ENCODE measurements around the gene KAT2B. TPM values are rescaled to one million over a fixed set of nuclear protein-coding genes. Genes with fewer than 3 reads are reported as not detected.

KAT2B gene
- total RNA-seq, 3 donors from 2014 or later, result 27.2 to 49.1 (median 27.5) TPM

DNA sequence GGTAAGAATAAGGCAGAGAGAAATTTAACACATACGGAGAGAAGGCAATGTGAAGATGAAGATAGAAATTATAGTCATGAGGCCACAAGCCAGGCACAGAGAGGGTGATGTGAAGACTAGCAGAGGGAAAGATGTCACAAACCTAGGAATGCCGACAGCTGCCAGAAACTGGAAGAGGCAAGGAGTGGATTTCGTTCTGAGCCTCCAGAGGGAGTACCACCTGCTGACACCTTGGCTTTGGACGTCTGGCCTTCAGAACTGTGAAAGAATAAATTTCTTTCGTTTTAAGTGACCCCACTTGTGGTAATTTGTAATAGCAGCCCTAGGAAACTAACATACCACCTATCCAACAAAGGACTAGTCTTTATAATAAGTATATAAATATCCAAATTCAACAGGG is 150.7 kb downstream of the KAT2B start:
- Histone ChIP-seq H3K4me1 (ENCODE audit: low read depth) (peaks cover 9% of the 10 kb centered on the region), H3K4me3 (no peak overlapping the region), H3K9me3 (no peaks in the 10 kb centered on the region), H3K36me3 (ENCODE audit: low read depth) (no peaks in the 10 kb centered on the region)
- intact Hi-C loops (cut with DNase I, micrococcal nuclease), result no loop called here
- ATAC-seq, result no peak
- TF ChIP-seq, protein P1, sequence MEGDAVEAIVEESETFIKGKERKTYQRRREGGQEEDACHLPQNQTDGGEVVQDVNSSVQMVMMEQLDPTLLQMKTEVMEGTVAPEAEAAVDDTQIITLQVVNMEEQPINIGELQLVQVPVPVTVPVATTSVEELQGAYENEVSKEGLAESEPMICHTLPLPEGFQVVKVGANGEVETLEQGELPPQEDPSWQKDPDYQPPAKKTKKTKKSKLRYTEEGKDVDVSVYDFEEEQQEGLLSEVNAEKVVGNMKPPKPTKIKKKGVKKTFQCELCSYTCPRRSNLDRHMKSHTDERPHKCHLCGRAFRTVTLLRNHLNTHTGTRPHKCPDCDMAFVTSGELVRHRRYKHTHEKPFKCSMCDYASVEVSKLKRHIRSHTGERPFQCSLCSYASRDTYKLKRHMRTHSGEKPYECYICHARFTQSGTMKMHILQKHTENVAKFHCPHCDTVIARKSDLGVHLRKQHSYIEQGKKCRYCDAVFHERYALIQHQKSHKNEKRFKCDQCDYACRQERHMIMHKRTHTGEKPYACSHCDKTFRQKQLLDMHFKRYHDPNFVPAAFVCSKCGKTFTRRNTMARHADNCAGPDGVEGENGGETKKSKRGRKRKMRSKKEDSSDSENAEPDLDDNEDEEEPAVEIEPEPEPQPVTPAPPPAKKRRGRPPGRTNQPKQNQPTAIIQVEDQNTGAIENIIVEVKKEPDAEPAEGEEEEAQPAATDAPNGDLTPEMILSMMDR (IDR thresholded peaks at IDR 0.05), result no peak
- no peak for DNase-seq

DNA sequence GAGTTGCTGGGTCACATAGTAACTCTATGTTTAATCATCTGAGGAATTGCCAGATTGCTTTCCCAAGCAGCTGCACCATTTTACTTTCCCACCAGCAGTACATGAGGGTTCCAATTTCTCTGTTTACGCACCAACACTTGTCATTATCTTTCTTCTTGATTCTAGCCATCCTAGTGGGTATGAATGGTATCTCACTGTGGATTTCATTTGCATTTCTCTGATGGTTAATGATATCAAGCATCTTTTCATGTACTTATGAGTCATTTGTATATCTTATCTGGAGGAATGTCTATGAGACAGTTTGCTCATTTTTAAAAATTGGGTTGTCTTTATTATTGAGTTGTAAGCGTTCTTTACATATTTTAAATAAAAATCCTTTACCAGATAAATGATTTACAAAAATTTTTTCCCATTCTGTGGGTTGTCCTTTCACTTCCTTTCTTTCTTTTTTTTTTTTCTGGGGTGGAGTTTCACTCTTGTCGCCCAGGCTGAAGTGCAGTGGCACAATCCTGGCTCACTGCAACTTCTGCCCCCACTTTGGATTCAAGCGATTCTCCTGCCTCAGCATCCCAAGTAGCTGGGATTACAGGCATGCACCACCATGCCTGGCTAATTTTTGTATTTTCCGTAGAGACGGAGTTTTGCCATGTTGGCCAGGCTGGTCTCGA is 154.7 kb downstream of the KAT2B start:
- TF ChIP-seq, protein P1 (IDR thresholded peaks at IDR 0.05), result no peak
- intact Hi-C loops (cut with DNase I, micrococcal nuclease), result no loop called here
- Histone ChIP-seq H3K4me1 (ENCODE audit: low read depth) (no peaks in the 10 kb centered on the region), H3K36me3 (ENCODE audit: low read depth) (no peaks in the 10 kb centered on the region), H3K9me3 (no peaks in the 10 kb centered on the region), H3K4me3 (no peak overlapping the region)
- ATAC-seq (no peak), DNase-seq (no peak)

DNA sequence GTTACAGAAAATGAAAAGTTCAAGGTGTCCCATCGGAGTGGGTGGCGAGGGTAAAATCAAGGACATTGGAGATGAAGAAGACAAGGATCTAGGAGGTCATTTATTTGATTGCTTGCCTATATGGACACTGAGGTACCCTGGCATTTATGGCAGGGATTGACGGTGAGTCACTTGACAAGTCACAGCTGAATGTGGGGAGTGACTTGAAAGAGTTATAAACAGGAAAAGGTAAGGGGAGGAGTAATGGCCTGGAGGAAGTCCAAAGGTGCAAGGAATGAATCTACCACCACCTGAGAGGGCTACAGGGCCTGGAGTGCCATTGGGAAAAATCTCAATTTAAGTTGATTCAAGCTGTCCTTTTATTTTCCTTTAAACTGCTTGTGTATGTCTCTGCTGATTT is 157.5 kb downstream of the KAT2B start:
- intact Hi-C loops (cut with DNase I, micrococcal nuclease), result no loop called here
- H3K36me3 ChIP-seq (ENCODE audit: low read depth), result no peaks in the 10 kb centered on the region
- TF ChIP-seq, protein P1 (IDR thresholded peaks at IDR 0.05), result no peak
- no peaks in the 10 kb centered on the region for H3K9me3 ChIP-seq
- ATAC-seq (peak; percentile 99), DNase-seq (peak in 1 of 3 donors; percentile 39)
- no peak overlapping the region for H3K4me3 ChIP-seq
- H3K4me1 ChIP-seq (ENCODE audit: low read depth), result no peaks in the 10 kb centered on the region

DNA sequence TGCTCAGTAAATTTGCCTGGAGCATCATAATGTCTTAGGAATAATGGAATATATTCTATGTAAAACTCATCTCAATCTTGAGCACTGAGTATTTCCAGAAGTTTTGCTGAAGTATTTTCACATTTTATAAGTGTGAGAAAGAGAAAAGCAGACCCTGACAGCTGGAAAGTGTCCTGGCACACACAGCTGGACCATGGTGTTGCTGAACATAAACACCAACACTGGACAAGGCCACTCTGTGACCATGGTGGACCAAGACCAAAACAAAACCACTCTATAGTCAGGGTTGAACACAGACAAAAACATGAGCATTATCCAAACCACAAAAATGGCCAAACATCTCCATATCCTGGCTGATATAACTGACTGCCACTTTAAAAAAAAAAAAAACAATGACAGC is 160.9 kb downstream of the KAT2B start:
- no peak for DNase-seq
- intact Hi-C loops (cut with DNase I, micrococcal nuclease), result no loop called here
- TF ChIP-seq, protein P1 (IDR thresholded peaks at IDR 0.05), result no peak

More for the DNA sequence above, 160.9 kb downstream of the KAT2B start:
- no peak for ATAC-seq
- Histone ChIP-seq H3K4me1 (ENCODE audit: low read depth) (no peaks in the 10 kb centered on the region), H3K36me3 (ENCODE audit: low read depth) (no peaks in the 10 kb centered on the region), H3K9me3 (no peaks in the 10 kb centered on the region), H3K4me3 (no peak overlapping the region)

Small RNA genes within 50 kb of the gene (microRNA-seq; reads per million reads assigned to microRNA genes)
- gene MIR3135A, result not detected

Other genes starting within 250 kb of the KAT2B start
- 1 to 10 TPM in 1 of 3 donors, not detected in 2; 1.1 TPM for gene EFHB, start 106.2 kb upstream of the KAT2B start, total RNA-seq
- gene RAB5A, start 93.3 kb upstream of the KAT2B start, total RNA-seq, result 10 to 100 TPM; 68.6 to 73.4 (median 69.2) TPM
- not detected for gene PP2D1, start 28.2 kb upstream of the KAT2B start, total RNA-seq
- gene SGO1, start 145.8 kb downstream of the KAT2B start, total RNA-seq, result 1 to 10 TPM; 1.6 to 6.6 (median 2.1) TPM

All from mucosa of descending colon (tissue), 3 donors.